Parietal lobe (tissue), 1 donor: Measurements from ENCODE around the gene FLT1. TPM values are rescaled to one million over a fixed set of nuclear protein-coding genes. Genes with fewer than 3 reads are reported as not detected.

Experiments
- total RNA-seq: library from RNA; depleted of rRNA; stranded (reverse); fragments of >200 nt; gene quantifications from one replicate; pipeline ENCODE4 v1.2.3, GENCODE V29; 2014

Gene FLT1, protein sequence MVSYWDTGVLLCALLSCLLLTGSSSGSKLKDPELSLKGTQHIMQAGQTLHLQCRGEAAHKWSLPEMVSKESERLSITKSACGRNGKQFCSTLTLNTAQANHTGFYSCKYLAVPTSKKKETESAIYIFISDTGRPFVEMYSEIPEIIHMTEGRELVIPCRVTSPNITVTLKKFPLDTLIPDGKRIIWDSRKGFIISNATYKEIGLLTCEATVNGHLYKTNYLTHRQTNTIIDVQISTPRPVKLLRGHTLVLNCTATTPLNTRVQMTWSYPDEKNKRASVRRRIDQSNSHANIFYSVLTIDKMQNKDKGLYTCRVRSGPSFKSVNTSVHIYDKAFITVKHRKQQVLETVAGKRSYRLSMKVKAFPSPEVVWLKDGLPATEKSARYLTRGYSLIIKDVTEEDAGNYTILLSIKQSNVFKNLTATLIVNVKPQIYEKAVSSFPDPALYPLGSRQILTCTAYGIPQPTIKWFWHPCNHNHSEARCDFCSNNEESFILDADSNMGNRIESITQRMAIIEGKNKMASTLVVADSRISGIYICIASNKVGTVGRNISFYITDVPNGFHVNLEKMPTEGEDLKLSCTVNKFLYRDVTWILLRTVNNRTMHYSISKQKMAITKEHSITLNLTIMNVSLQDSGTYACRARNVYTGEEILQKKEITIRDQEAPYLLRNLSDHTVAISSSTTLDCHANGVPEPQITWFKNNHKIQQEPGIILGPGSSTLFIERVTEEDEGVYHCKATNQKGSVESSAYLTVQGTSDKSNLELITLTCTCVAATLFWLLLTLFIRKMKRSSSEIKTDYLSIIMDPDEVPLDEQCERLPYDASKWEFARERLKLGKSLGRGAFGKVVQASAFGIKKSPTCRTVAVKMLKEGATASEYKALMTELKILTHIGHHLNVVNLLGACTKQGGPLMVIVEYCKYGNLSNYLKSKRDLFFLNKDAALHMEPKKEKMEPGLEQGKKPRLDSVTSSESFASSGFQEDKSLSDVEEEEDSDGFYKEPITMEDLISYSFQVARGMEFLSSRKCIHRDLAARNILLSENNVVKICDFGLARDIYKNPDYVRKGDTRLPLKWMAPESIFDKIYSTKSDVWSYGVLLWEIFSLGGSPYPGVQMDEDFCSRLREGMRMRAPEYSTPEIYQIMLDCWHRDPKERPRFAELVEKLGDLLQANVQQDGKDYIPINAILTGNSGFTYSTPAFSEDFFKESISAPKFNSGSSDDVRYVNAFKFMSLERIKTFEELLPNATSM (N-terminal part only)
- total RNA-seq, result 10.0 TPM

DNA sequence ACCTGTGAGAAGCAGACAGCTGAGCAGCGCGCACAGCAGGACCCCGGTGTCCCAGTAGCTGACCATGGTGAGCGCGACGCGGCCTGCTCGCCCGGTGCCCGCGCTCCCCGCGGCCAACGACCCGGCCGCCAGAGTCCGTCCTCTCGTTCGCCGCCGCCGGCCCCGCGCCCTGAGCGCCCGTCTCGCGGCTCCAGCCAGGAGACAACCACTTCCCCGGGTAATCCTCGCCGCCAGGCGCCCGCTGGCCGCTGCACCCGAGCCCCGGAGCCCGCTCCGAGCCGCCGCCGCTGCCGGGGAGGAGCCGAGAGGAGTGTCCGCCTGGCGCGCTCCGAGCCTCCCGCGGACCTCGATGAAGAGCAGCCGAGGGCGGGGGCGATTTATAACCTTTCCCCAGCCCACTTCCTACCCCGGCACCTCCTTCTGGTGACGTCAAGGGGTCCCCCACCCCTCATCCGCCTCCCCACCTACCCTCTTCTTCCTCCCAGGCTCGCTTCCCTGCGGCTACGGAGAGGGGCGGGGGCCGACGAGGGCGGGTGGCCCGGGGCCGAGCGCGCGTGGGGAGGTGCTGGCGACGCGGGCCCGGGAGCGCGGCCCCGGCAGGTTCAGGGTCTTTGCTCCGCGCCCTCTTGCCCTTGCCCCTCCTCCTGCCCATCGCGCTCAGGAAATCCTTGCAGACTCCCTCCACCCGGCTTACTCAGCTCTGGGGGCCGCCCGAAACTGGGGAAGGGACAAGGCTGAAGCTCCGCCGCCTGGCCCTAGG is at the start of gene FLT1:
TSS of gene FLT1 (minus strand) at position 351 of the 760 bp plus-strand sequence. CDS start at position 66, 285 bp downstream.

Other genes with a start within 250 kb of the FLT1 start
- 34.1 TPM for gene POMP, start 164.0 kb upstream of the FLT1 start, total RNA-seq
- 2.8 TPM for gene SLC46A3, start 223.8 kb upstream of the FLT1 start, total RNA-seq